Measurements from ENCODE around the gene PTPRD.

GRCh38 chr9:8863886-8864544 lies 1748.8 kb downstream of the PTPRD start:
- TF ChIP-seq CTCF (conservative IDR thresholded peaks at IDR 0.05; ENCODE audit: low read length) (no peak), EZH2phosphoT487 (IDR thresholded peaks at IDR 0.05; ENCODE audit: borderline replicate concordance) (no peak)

Data from Loucy (cell line).